B cell (primary cell): ENCODE data around the gene CAPRIN2. TPM values are rescaled to one million over a fixed set of nuclear protein-coding genes. Genes with fewer than 3 reads are reported as not detected.

Experiments
- ATAC-seq: fragments of 200-7000 bp; cut with Tn5 transposase; one replicate; pipeline ENCODE4 v1.10.0; 2021; ENCODE audit warnings: low read depth, mild to moderate bottlenecking, moderate number of reproducible peaks, moderate library complexity
- CTCF ChIA-PET: fragments of 350-600 bp; sonication (Branson Sonifier 250); formaldehyde crosslinking; loops from one replicate; lab custom pipeline; 2021; ENCODE audit warnings: antibody characterized with exemption, inconsistent platforms; lab: Charles Lee
- POLR2A ChIA-PET: fragments of 350-600 bp; sonication (Branson Sonifier 250); formaldehyde crosslinking; loops from one replicate; lab custom pipeline; 2021; ENCODE audit warnings: antibody characterized with exemption; lab: Charles Lee
- DNase-seq: peaks from one replicate; pipeline ENCODE4 v3.0.0; 2013
- H2AFZ ChIP-seq: 2 replicates; pipeline ENCODE4 v1.6.1; 2012; ENCODE audit warnings: mild to moderate bottlenecking, low read depth, low read length; ENCODE audit not compliant: insufficient read depth, poor library complexity, severe bottlenecking
- H3K27ac ChIP-seq, 2 donors: 1 replicate in 1 of 2; 2 replicates in 1 of 2; pipeline ENCODE4 v1.5.1; 2012 to 2013; ENCODE audit warnings: low read length in 2 of 2, mild to moderate bottlenecking in 2 of 2, moderate library complexity in 1 of 2
- H3K27me3 ChIP-seq, 4 experiments: fragments of 200-600 bp in 1 of 4; sonication (generic) in 1 of 4; replicated peaks in 1 of 4; 1 replicate in 2 of 4; 2 replicates in 2 of 4; pipeline versions ENCODE4 v1.6.1 to v1.7.0; 2013 to 2016; ENCODE audit warnings: low read length in 3 of 4, mild to moderate bottlenecking in 2 of 4, mixed read lengths in 1 of 4, moderate library complexity in 1 of 4; ENCODE audit not compliant: insufficient read depth in 4 of 4, control insufficient read depth in 3 of 4; ENCODE audit errors: control extremely low read depth in 1 of 4
- H3K36me3 ChIP-seq, 2 experiments: replicated peaks in 1 of 2; 1 replicate in 1 of 2; 2 replicates in 1 of 2; pipeline versions ENCODE4 v1.6.1 to v1.7.1; 2013; ENCODE audit warnings: low read length in 1 of 2; ENCODE audit not compliant: insufficient read depth in 2 of 2, control insufficient read depth in 1 of 2; ENCODE audit errors: control extremely low read depth in 1 of 2, extremely low read depth in 1 of 2
- H3K4me1 ChIP-seq, 2 donors: fragments of 200-600 bp in 1 of 2; sonication (generic) in 1 of 2; 1 replicate in 1 of 2; 2 replicates in 1 of 2; pipeline versions ENCODE4 v1.5.1 to v1.6.1; 2013 to 2017; ENCODE audit warnings: low read length in 2 of 2; ENCODE audit not compliant: control insufficient read depth in 2 of 2, insufficient read depth in 2 of 2
- H3K4me2 ChIP-seq: replicated peaks from 2 replicates; pipeline ENCODE3; 2012; ENCODE audit warnings: mild to moderate bottlenecking, low read depth, low read length; ENCODE audit not compliant: poor library complexity, severe bottlenecking
- H3K4me3 ChIP-seq, 5 experiments: fragments of 200-600 bp in 1 of 5; sonication (generic) in 1 of 5; 1 replicate in 3 of 5; 2 replicates in 2 of 5; pipeline versions ENCODE4 v1.5.1 to v1.7.0; 2011 to 2016; ENCODE audit warnings: low read length in 4 of 5, mild to moderate bottlenecking in 4 of 5, low read depth in 2 of 5, control low read depth in 1 of 5, moderate library complexity in 1 of 5; ENCODE audit not compliant: insufficient read depth in 1 of 5; ENCODE audit errors: control extremely low read depth in 1 of 5, extremely low read depth in 1 of 5
- H3K79me2 ChIP-seq: fragments of 200-600 bp; sonication (generic); one replicate; pipeline ENCODE4 v1.6.0; 2016; ENCODE audit warnings: low read length; ENCODE audit not compliant: control insufficient read depth, insufficient read depth
- H3K9ac ChIP-seq: fragments of 200-600 bp; sonication (generic); 2 replicates; pipeline ENCODE4 v1.6.1; 2017; ENCODE audit warnings: mild to moderate bottlenecking, low read length, moderate library complexity
- H3K9me3 ChIP-seq, 3 donors: one replicate each; pipeline versions ENCODE4 v1.6.1 to v1.7.1; 2013; ENCODE audit warnings: low read length in 2 of 3; ENCODE audit not compliant: control insufficient read depth in 2 of 3, insufficient read depth in 1 of 3; ENCODE audit errors: control extremely low read depth in 1 of 3
- H4K20me1 ChIP-seq: 2 replicates; pipeline ENCODE4 v1.6.0; 2012; ENCODE audit warnings: mild to moderate bottlenecking, low read length; ENCODE audit not compliant: insufficient read depth, control insufficient read depth, poor library complexity, severe bottlenecking
- H3K27ac Mint-ChIP-seq: one replicate; pipeline ENCODE4 v1.8.0; 2021; ENCODE audit warnings: mixed read lengths
- H3K27me3 Mint-ChIP-seq: one replicate; pipeline ENCODE4 v1.8.0; 2021; ENCODE audit warnings: mixed read lengths
- H3K4me1 Mint-ChIP-seq: one replicate; pipeline ENCODE4 v1.8.0; 2021; ENCODE audit warnings: mixed read lengths
- H3K4me3 Mint-ChIP-seq: one replicate; pipeline ENCODE4 v1.8.0; 2021; ENCODE audit warnings: mixed read lengths
- H3K9me3 Mint-ChIP-seq: one replicate; pipeline ENCODE4 v1.8.0; 2022; ENCODE audit warnings: mixed read lengths; ENCODE audit not compliant: insufficient read depth
- EZH2 ChIP-seq: IDR thresholded peaks from 2 replicates; pipeline ENCODE4 v1.6.1; 2012; ENCODE audit warnings: borderline replicate concordance, low read depth, mild to moderate bottlenecking, moderate library complexity, low read length; ENCODE audit not compliant: insufficient read depth, poor library complexity, severe bottlenecking
- WGBS: methylation state at CpG from one replicate; pipeline ENCODE4 v1.1.5; 2013; ENCODE audit warnings: missing lambda C conversion rate; ENCODE audit not compliant: insufficient coverage; 5-methylcytosine and 5-hydroxymethylcytosine counted together
- intact Hi-C: fragments of 100-400 bp; cut with micrococcal nuclease; formaldehyde crosslinking; loops from one replicate; pipeline ENCODE4 v1.10.0; 2022
- polyA plus RNA-seq: library from polyadenylated mRNA; depleted of rRNA; stranded (reverse); fragments of >200 nt; gene quantifications from 2 replicates; pipeline ENCODE4 v1.2.3, GENCODE V29; 2012
- total RNA-seq, 2 donors: library from RNA; stranded (reverse); fragments of 120-200 nt in 1 of 2; gene quantifications; 1 replicate in 1 of 2; 2 replicates in 1 of 2; pipeline versions ENCODE4 v1.2.3 to v1.2.4, GENCODE V29; 2013 to 2022
- TF ChIP-seq, protein P1 (sequence below): fragments of 200-600 bp; IDR thresholded peaks from one replicate; pipeline ENCODE4 v1.8.0; 2022; ENCODE audit warnings: antibody characterized with exemption, mild to moderate bottlenecking

The CAPRIN2 gene
- total and polyA plus RNA-seq, 2 donors (not counting 1 experiment from before 2014, with no cell fraction given), result 31.3 to 57.8 TPM

DNA sequence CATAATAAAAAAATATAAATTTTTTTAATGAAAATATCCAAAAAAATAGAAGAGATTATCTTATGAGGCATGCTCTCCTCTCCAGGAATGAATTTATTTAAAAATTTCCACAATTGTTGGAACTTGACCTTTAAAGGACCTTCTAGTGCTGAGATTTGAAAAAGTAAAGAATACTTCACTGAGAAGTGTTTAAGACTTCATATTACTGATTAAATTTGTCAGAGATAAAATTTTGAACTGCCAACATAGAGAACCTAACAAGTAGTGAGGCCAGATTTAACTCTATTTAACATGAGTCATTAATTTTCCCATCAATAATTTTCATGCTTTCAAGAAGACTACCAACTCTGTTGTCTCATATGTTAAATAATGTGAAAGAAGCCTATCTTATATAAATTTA is 14.5 kb downstream of the CAPRIN2 start:
- no peak overlapping the region for H3K4me3 Mint-ChIP-seq
- Histone ChIP-seq H2AFZ (no peak overlapping the region), H3K36me3 (peaks cover 0 to 7% of the 10 kb centered on the region in 2 experiments), H3K27me3 (no peaks in the 10 kb centered on the region), H3K27ac (no peak overlapping the region), H3K9me3 (no peaks in the 10 kb centered on the region), H4K20me1 (no peaks in the 10 kb centered on the region), H3K79me2 (peaks cover 11% of the 10 kb centered on the region), H3K4me3 (no peak overlapping the region), H3K9ac (no peak overlapping the region), H3K4me1 (no peaks in the 10 kb centered on the region), H3K4me2 (no peak overlapping the region)
- H3K27me3 Mint-ChIP-seq, result no peaks in the 10 kb centered on the region
- no peak overlapping the region for H3K27ac Mint-ChIP-seq
- CTCF ChIA-PET, result no interaction called here
- ATAC-seq, result no peak
- POLR2A ChIA-PET, result no interaction called here
- no peaks in the 10 kb centered on the region for H3K4me1 Mint-ChIP-seq
- no peaks in the 10 kb centered on the region for H3K9me3 Mint-ChIP-seq
- no peak for DNase-seq
- TF ChIP-seq, protein P1, sequence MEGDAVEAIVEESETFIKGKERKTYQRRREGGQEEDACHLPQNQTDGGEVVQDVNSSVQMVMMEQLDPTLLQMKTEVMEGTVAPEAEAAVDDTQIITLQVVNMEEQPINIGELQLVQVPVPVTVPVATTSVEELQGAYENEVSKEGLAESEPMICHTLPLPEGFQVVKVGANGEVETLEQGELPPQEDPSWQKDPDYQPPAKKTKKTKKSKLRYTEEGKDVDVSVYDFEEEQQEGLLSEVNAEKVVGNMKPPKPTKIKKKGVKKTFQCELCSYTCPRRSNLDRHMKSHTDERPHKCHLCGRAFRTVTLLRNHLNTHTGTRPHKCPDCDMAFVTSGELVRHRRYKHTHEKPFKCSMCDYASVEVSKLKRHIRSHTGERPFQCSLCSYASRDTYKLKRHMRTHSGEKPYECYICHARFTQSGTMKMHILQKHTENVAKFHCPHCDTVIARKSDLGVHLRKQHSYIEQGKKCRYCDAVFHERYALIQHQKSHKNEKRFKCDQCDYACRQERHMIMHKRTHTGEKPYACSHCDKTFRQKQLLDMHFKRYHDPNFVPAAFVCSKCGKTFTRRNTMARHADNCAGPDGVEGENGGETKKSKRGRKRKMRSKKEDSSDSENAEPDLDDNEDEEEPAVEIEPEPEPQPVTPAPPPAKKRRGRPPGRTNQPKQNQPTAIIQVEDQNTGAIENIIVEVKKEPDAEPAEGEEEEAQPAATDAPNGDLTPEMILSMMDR, result no peak
- no peak for TF ChIP-seq EZH2
- intact Hi-C loops, result no loop called here

DNA sequence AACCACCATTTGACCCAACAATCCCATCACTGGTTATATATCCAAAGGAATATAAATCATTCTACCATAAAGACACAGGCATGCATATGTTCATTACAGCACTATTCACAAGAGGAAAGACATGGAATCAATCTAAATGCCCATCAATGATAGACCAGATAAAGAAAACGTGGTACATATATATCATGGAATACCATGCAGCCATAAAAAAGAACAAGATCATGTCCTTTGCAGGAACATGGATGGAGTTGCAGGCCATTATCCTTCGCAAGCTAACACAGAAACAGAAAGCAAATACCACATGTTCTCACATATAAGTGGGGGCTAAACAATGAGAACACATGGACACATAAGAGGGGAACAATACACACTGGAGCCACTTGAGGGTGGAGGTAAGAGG is 15.7 kb downstream of the CAPRIN2 start:
- Histone ChIP-seq H3K79me2 (peaks cover 11% of the 10 kb centered on the region), H4K20me1 (no peaks in the 10 kb centered on the region), H3K4me3 (no peak overlapping the region), H3K4me2 (no peak overlapping the region), H3K27me3 (no peaks in the 10 kb centered on the region), H3K4me1 (no peaks in the 10 kb centered on the region), H3K9ac (no peak overlapping the region), H3K27ac (no peak overlapping the region), H2AFZ (no peak overlapping the region), H3K36me3 (peaks cover 4 to 13% of the 10 kb centered on the region in 2 experiments), H3K9me3 (no peaks in the 10 kb centered on the region)
- H3K27me3 Mint-ChIP-seq, result no peaks in the 10 kb centered on the region
- no peak for DNase-seq
- no peak overlapping the region for H3K4me3 Mint-ChIP-seq
- TF ChIP-seq EZH2, result no peak
- ChIA-PET POLR2A (no interaction called here), CTCF (no interaction called here)
- WGBS, result no CpG with 5 or more reads among the region's 2 CpGs
- no peak overlapping the region for H3K27ac Mint-ChIP-seq
- no peak for ATAC-seq
- intact Hi-C loops, result no loop called here
- H3K9me3 Mint-ChIP-seq, result no peaks in the 10 kb centered on the region
- no peaks in the 10 kb centered on the region for H3K4me1 Mint-ChIP-seq
